OCI-LY3 (cell line): ENCODE results near the gene NUTF2.

Source experiments
- H2AFZ ChIP-seq: fragments of 200-600, 300-600 bp; shearing (Covaris generic); 2 replicates; pipeline ENCODE4 v1.6.0; 2014; ENCODE audit warnings: antibody characterized with exemption, low read depth, low read length
- H3K27ac ChIP-seq: fragments of 200-600, 300-600 bp; sonication (generic); 2 replicates; pipeline ENCODE4 v1.5.1; 2014; ENCODE audit warnings: mild to moderate bottlenecking, low read length, moderate library complexity, mixed read lengths
- H3K27me3 ChIP-seq: fragments of 200-600, 300-600 bp; sonication (generic); 2 replicates; pipeline ENCODE4 v1.6.1; 2014; ENCODE audit warnings: low read depth, low read length, mixed read lengths
- H3K36me3 ChIP-seq: fragments of 200-600, 300-600 bp; sonication (generic); replicated peaks from 2 replicates; pipeline ENCODE3; 2014; ENCODE audit warnings: low read depth, low read length, mixed read lengths
- H3K4me1 ChIP-seq: fragments of 300-600, 200-600 bp; sonication (generic); 2 replicates; pipeline ENCODE4 v1.6.1; 2014; ENCODE audit warnings: low read length, mixed read lengths
- H3K4me2 ChIP-seq: fragments of 200-600, 300-600 bp; sonication (generic); 2 replicates; pipeline ENCODE4 v1.6.1; 2014; ENCODE audit warnings: low read length, mixed read lengths
- H3K4me3 ChIP-seq: fragments of 300-600, 200-600 bp; sonication (generic); 2 replicates; pipeline ENCODE4 v1.5.1; 2014; ENCODE audit warnings: antibody characterized with exemption, mild to moderate bottlenecking, low read length, moderate library complexity
- H3K79me2 ChIP-seq: fragments of 300-600, 200-600 bp; shearing (Covaris generic); 2 replicates; pipeline ENCODE4 v1.6.1; 2014; ENCODE audit warnings: mild to moderate bottlenecking, low read length, mixed read lengths
- H3K9ac ChIP-seq: fragments of 300-600, 200-600 bp; shearing (Covaris generic); 2 replicates; pipeline ENCODE4 v1.6.0; 2014; ENCODE audit warnings: mild to moderate bottlenecking, low read length, moderate library complexity
- H3K9me3 ChIP-seq: fragments of 200-600, 300-600 bp; shearing (Covaris generic); 2 replicates; pipeline ENCODE4 v1.6.1; 2014; ENCODE audit warnings: low read length, mixed read lengths; ENCODE audit not compliant: insufficient read depth
- H4K20me1 ChIP-seq: fragments of 200-600, 300-600 bp; sonication (generic); 2 replicates; pipeline ENCODE4 v1.6.1; 2016; ENCODE audit warnings: low read length, mixed read lengths; ENCODE audit not compliant: insufficient read depth
- EZH2phosphoT487 ChIP-seq: fragments of 200-600 bp; shearing (Covaris generic); IDR thresholded peaks from 2 replicates; pipeline ENCODE4 v1.6.1; 2018; ENCODE audit warnings: antibody characterized with exemption, mixed run types, low read depth
- TF ChIP-seq, protein P1 (sequence below): fragments of 200-600, 300-600 bp; sonication (generic); IDR thresholded peaks from 2 replicates; pipeline ENCODE4 v1.5.1; 2014; ENCODE audit warnings: antibody characterized with exemption, low read length, low read depth

NUTF2 gene

DNA sequence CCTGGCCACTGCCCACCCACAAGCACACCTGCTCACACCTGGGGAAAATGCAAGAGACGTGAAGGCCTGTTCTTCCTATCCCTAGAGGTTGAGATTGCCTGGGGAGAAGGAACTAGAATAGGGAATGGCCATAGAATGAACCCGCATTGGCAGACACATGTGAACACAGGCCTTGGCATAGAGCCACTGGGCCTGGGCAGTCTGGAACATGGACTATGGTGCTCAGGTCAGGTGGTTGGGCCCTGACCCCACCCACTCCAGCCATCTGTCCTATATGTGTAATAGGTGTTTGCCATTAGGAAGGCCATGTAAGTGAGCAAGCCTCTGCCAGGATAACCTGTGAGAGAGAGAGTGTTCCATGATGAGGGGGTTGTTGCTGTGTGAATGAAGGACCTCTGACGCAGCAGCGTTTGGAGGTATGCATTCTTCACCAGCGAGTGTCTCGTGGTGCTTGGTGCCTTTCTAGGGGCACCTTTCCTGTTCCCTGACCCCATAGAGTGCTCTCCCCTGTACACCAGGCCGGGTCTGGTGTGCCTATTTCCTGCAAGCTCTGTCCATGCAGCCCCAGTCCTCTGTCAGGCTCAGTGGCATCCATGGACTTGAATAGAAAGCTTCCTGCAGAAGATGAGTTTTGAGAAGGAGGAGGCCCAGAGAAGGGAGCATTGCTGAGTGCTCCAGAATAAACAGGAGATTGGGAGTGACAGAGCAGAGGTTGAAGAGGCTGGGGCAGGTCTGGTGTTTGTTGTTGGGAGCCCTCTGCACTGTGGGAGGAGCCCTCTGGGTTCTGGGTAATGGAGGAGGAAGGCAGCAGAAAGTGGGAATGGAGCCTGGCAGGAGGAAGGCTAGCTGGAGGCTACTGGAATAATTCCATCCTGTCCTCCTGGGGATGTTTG, 69.3 kb downstream of the NUTF2 start:
- no peaks in the 10 kb centered on the region for H3K9me3 ChIP-seq
- H4K20me1 ChIP-seq = peaks cover 3% of the 10 kb centered on the region; the same call in 1 of the 2 replicates
- H3K4me2 ChIP-seq = no peak overlapping the region
- H3K9ac ChIP-seq = no peak overlapping the region
- no peaks in the 10 kb centered on the region for H3K79me2 ChIP-seq
- no peak overlapping the region for H3K27ac ChIP-seq
- H2AFZ ChIP-seq = no peak overlapping the region
- no peaks in the 10 kb centered on the region for H3K4me1 ChIP-seq
- TF ChIP-seq, protein P1, sequence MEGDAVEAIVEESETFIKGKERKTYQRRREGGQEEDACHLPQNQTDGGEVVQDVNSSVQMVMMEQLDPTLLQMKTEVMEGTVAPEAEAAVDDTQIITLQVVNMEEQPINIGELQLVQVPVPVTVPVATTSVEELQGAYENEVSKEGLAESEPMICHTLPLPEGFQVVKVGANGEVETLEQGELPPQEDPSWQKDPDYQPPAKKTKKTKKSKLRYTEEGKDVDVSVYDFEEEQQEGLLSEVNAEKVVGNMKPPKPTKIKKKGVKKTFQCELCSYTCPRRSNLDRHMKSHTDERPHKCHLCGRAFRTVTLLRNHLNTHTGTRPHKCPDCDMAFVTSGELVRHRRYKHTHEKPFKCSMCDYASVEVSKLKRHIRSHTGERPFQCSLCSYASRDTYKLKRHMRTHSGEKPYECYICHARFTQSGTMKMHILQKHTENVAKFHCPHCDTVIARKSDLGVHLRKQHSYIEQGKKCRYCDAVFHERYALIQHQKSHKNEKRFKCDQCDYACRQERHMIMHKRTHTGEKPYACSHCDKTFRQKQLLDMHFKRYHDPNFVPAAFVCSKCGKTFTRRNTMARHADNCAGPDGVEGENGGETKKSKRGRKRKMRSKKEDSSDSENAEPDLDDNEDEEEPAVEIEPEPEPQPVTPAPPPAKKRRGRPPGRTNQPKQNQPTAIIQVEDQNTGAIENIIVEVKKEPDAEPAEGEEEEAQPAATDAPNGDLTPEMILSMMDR = no peak
- no peak for TF ChIP-seq EZH2phosphoT487
- no peaks in the 10 kb centered on the region for H3K36me3 ChIP-seq
- no peaks in the 10 kb centered on the region for H3K27me3 ChIP-seq
- H3K4me3 ChIP-seq = no peak overlapping the region

DNA sequence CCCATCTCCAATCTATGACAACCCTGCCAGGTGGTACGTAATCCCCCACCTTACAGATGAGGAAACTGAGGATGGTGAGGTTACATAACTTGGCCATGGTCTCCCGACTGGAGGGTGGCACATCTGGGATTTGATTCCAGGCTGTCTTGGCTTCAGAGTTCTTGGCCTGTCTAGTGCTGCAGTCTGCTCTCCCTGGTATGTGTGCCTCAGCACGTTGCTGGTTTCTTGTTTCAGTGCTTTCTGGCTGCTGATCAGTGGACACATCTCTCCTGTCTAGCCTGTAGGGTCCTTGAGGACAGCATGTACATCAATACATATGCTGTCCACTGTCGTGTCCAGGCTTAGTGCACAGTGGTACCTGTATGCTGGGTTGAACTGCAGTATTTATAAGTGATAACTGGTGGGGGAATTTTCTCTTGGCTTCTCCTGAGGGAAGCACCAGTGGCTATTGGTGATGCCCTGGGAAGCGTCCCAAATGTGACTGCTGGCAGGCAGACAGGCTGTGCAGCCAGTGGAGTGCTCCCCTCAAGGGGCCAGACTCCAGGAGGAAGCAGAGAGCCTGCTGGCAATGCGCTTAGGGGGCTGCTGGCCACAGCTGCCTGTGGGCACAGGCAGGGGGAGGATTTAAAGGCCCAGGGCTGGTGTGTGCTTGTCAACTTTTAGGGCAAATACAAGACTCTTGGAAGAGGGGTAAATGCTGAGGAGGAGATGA, 70.6 kb downstream of the NUTF2 start:
- H3K9me3 ChIP-seq = no peaks in the 10 kb centered on the region
- no peak overlapping the region for H3K4me3 ChIP-seq
- TF ChIP-seq, protein P1 = no peak
- TF ChIP-seq EZH2phosphoT487 = no peak
- no peak overlapping the region for H3K4me2 ChIP-seq
- H2AFZ ChIP-seq = no peak overlapping the region
- no peaks in the 10 kb centered on the region for H3K36me3 ChIP-seq
- H3K27me3 ChIP-seq = no peaks in the 10 kb centered on the region
- H4K20me1 ChIP-seq = peaks cover 3% of the 10 kb centered on the region; the same call in 1 of the 2 replicates
- no peak overlapping the region for H3K27ac ChIP-seq
- H3K79me2 ChIP-seq = no peaks in the 10 kb centered on the region
- no peak overlapping the region for H3K9ac ChIP-seq
- no peaks in the 10 kb centered on the region for H3K4me1 ChIP-seq

DNA sequence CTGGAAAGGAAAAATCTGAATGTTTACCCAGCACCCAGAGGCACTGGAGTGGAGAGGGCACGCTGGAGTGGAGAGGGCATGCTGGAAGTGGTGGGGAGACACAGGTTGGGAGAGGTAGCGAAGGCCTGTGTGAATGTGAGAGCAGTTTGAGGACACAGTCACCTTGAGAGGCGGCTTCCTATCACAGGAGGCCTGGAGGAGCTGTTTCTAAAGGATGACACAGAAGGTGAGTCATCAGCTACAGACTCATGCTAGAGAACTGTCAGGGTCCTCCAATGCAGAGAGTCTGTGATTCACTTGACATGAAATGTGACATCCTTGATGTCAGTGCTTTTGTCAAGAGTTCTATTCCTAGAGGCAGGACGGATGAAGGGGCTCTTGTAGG, 71.1 kb downstream of the NUTF2 start:
- Histone ChIP-seq H3K4me1 (no peaks in the 10 kb centered on the region), H4K20me1 (peaks cover 3% of the 10 kb centered on the region; the same call in 1 of the 2 replicates), H3K9ac (no peak overlapping the region), H3K27ac (no peak overlapping the region), H2AFZ (no peak overlapping the region), H3K36me3 (no peaks in the 10 kb centered on the region), H3K27me3 (no peaks in the 10 kb centered on the region), H3K9me3 (no peaks in the 10 kb centered on the region), H3K4me2 (no peak overlapping the region), H3K79me2 (no peaks in the 10 kb centered on the region), H3K4me3 (no peak overlapping the region)
- TF ChIP-seq, protein P1 = no peak
- TF ChIP-seq EZH2phosphoT487 = no peak

DNA sequence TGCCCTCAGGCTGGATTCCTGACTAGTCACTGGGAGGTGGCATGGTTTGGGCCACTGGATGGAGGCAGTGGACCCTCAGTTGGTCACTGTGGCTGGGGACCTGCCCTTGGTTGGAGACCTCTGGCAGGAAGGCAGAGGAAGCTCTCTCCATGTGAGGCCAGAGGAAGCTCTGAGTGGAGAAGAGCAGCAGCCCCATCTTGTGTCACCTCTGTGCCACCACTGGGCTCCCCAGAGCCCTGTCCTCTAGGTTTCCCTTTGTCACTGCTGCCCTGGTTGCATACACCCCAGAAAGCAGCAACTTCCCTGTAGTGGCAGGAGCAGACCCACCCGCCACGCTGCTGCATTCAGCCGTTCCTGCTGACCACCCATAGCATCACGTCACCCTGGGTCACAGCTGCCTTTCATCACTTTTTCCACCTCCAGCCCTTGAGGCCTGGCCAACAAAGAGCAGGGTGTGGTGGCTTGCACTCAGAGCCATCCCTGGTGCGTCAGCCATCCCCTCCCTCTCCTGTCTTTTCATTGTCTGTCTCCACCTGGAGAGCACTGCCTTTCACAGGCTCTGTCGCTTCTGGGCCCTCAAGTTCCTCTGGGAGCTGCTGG, 73.0 kb downstream of the NUTF2 start:
- Histone ChIP-seq H4K20me1 (peaks cover 3% of the 10 kb centered on the region; the same call in 1 of the 2 replicates), H3K27me3 (no peaks in the 10 kb centered on the region), H3K9ac (no peak overlapping the region), H3K79me2 (no peaks in the 10 kb centered on the region), H3K27ac (no peak overlapping the region), H3K36me3 (no peaks in the 10 kb centered on the region), H3K4me2 (no peak overlapping the region), H3K4me1 (no peaks in the 10 kb centered on the region), H2AFZ (no peak overlapping the region), H3K9me3 (no peaks in the 10 kb centered on the region), H3K4me3 (no peak overlapping the region)
- TF ChIP-seq, protein P1 = no peak
- TF ChIP-seq EZH2phosphoT487 = no peak
